ENCODE measurements around the gene MPPE1.
"Not testable (repeated sequence)": the region's sequence is repeated elsewhere in the genome, so short reads cannot be mapped to it uniquely, and the experiment has no call there.

The MPPE1 gene

DNA sequence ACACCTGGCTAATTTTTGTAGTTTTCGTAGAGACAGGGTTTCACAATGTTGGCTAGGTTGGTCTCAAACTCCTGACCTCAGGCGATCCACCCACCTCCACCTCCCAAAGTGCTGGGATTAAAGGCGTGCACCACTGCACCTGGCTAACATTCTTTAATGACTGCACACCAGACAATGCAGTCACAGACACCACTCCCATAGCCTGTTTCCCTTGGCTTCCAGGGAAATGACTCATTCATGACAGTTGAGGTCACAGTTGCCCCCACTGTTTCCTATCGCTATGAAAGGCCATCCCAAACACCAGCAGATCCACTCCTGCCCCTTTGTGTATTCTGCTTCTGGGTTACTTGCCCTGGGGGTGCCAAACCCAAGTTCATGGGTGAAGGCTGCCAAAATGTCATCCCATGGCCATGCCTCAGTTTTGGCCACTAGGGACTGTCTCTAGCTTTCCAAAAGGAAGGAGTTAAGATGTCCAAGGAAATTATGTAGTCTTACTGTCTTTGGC, 48.2 kb downstream of the MPPE1 start:
- in situ Hi-C loops (cut with MboI; ENCODE audit: low sequenced_read_pairs, unreplicated experiment): no loop called here
- no peak for DNase-seq (ENCODE audit: low spot score)

DNA sequence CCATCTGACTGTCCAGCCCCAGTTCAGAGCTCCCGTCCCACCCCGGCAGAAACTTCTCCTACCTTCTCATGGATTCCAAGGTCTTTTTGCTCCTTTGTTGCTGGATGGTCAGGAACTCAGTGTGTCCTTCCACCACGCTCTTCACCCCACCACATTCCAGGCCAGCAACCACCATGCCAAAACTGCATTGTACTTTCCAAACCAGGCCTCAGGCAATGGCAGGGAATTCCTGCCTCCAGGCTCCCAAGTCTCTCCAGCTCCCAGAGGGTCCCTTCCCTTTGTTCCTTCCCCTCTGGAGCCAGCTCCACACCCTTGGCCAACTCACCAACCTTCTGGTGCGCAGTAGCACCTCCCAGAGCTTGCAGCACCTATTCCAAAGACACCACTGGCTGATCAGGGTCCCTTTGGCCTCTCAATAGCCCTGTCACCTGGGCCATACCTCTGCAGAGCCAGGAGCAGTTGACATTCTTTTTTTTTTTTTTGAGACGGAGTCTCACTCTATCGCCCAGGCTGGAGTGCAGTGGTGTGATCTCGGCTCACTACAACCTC, 48.8 kb downstream of the MPPE1 start:
- TF ChIP-seq, protein P1, sequence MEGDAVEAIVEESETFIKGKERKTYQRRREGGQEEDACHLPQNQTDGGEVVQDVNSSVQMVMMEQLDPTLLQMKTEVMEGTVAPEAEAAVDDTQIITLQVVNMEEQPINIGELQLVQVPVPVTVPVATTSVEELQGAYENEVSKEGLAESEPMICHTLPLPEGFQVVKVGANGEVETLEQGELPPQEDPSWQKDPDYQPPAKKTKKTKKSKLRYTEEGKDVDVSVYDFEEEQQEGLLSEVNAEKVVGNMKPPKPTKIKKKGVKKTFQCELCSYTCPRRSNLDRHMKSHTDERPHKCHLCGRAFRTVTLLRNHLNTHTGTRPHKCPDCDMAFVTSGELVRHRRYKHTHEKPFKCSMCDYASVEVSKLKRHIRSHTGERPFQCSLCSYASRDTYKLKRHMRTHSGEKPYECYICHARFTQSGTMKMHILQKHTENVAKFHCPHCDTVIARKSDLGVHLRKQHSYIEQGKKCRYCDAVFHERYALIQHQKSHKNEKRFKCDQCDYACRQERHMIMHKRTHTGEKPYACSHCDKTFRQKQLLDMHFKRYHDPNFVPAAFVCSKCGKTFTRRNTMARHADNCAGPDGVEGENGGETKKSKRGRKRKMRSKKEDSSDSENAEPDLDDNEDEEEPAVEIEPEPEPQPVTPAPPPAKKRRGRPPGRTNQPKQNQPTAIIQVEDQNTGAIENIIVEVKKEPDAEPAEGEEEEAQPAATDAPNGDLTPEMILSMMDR (IDR thresholded peaks at IDR 0.05; ENCODE audit: borderline replicate concordance, control extremely low read depth, extremely low read depth, insufficient read depth, missing control alignments): no peak
- DNase-seq (ENCODE audit: low spot score): no peak
- in situ Hi-C loops (cut with MboI; ENCODE audit: low sequenced_read_pairs, unreplicated experiment): no loop called here

More for the DNA sequence above, 48.2 kb downstream of the MPPE1 start:
- TF ChIP-seq, protein P1 (IDR thresholded peaks at IDR 0.05; ENCODE audit: borderline replicate concordance, control extremely low read depth, extremely low read depth, insufficient read depth, missing control alignments): no peak

DNA sequence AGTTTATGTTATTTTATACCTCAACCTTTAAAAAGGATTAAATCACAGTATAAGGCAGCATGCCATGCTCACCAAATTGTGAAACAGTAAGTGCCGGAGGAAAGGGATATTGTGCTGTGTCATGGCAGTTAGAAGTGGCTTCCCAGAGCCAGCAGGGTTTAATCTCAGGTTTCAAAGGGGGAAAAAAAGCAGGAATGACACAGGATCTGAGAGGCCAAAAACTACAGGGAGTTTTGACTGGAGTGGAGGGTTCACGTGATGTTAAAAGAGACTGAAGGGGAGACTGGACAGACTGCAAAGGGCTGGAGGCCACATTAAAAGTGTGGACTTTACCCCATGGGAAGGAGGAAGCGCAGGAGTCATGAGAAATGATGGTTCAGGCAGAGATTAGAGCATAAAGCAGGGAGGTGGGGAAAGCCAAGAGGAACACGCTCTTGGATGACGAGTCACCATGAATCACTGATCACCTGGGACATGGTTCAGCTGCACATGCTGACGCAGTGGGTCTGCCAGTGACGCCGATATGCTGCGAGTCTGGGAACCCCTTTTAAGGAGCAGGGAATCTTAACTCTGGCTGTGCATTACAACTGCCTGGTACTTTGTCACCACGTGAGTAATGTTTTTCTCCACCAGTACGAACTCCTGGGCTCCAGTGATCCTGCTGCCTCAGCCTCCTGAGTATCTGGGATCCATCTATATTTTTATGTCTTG, 50.8 kb downstream of the MPPE1 start:
- in situ Hi-C loops (cut with MboI; ENCODE audit: low sequenced_read_pairs, unreplicated experiment): no loop called here
- TF ChIP-seq, protein P1 (IDR thresholded peaks at IDR 0.05; ENCODE audit: borderline replicate concordance, control extremely low read depth, extremely low read depth, insufficient read depth, missing control alignments): no peak
- no peak for DNase-seq (ENCODE audit: low spot score)

DNA sequence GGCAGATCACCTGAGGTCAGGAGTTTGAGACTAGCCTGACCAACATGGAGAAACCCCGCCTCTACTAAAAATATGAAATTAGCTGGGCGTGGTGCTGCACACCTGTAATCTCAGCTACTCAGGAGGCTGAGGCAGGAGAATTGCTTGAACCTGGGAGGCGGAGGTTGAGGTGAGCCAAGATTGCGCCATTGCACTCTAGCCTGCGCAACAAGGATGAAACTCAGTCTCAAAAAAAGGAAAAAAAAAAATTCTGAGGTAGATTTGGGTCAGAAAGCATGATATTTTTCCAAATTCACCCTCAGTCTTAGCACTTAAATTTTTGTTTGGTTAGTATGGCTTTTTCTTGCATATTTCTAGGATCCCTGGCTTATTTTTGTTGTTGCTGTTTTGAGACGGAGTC, 53.6 kb downstream of the MPPE1 start:
- in situ Hi-C loops (cut with MboI; ENCODE audit: low sequenced_read_pairs, unreplicated experiment); DNase-seq (ENCODE audit: low spot score): not testable (repeated sequence)

DNA sequence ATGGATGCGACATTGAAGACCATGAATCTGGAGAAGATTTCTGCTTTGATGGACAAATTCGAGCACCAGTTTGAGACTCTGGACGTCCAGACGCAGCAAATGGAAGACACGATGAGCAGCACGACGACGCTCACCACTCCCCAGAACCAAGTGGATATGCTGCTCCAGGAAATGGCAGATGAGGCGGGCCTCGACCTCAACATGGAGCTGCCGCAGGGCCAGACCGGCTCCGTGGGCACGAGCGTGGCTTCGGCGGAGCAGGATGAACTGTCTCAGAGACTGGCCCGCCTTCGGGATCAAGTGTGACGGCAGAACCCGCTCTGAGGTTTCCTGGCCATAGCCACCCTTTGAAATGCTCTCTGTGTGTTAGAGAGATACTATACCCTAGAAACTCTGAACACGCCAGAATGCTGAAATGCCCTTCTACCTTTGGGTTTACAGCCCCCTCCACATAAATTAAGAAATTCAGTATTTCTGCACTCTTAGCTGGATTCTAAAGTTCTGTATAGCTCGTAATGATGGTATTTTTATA, 56.2 kb downstream of the MPPE1 start:
- TF ChIP-seq, protein P1 (IDR thresholded peaks at IDR 0.05; ENCODE audit: borderline replicate concordance, control extremely low read depth, extremely low read depth, insufficient read depth, missing control alignments): no peak
- in situ Hi-C loops (cut with MboI; ENCODE audit: low sequenced_read_pairs, unreplicated experiment): no loop called here
- peak; percentile 47 for DNase-seq (ENCODE audit: low spot score)

DNA sequence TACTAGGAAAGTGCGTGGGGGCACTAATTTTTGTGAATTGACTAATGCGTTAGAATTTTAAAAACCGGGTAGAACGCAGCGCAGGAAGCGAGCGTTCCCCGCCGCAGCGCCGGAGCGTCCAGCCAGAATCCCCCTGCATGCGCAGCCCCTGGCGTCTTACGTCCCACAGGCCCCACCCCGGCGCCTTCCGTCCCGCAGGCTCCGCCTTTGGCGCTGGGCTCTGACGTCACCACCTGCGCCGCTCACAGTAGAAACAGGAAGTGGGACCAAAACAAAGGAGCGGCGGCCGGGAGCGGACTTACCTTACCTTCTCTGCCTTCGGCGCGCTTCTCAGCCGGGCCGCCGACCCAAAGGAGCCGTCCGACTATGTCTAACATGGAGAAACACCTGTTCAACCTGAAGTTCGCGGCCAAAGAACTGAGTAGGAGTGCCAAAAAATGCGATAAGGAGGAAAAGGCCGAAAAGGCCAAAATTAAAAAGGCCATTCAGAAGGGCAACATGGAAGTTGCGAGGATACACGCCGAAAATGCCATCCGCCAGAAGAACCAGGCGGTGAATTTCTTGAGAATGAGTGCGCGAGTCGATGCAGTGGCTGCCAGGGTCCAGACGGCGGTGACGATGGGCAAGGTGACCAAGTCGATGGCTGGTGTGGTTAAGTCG, 56.8 kb downstream of the MPPE1 start, which contains the start of gene CHMP1B:
CHMP1B (plus strand) TSS at position 268 of the 660 bp plus-strand sequence; CDS start at position 367, 99 bp downstream.
- in situ Hi-C loops (cut with MboI; ENCODE audit: low sequenced_read_pairs, unreplicated experiment): no loop called here
- TF ChIP-seq, protein P1 (IDR thresholded peaks at IDR 0.05; ENCODE audit: borderline replicate concordance, control extremely low read depth, extremely low read depth, insufficient read depth, missing control alignments): no peak
- DNase-seq (ENCODE audit: low spot score): peak; percentile 97

Data from GM13976 (cell line).